ENCODE results near the gene KRT80.

The KRT80 gene

DNA sequence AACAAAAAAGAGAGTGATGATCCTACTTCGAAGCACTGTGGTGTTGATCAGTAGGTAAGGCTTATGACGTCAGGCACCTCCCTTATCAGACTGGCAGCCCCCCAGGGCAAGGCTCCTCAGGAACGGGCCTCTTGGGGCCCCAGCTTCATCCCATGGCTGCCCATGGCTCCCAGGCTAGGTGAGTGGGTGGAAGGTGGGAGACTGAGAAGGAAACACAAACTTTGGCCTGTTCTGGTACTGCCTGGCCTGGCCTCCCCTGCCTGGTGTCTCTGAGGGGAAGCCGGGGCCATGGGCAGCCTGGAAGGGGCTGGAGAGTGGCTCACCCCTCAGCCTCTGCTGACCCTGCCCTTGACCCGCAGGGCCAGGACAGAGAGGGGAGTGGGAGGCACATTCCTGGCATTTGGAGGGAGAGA, 38.9 kb downstream of the KRT80 start:
- no peak for DNase-seq (ENCODE audit: low read depth)

DNA sequence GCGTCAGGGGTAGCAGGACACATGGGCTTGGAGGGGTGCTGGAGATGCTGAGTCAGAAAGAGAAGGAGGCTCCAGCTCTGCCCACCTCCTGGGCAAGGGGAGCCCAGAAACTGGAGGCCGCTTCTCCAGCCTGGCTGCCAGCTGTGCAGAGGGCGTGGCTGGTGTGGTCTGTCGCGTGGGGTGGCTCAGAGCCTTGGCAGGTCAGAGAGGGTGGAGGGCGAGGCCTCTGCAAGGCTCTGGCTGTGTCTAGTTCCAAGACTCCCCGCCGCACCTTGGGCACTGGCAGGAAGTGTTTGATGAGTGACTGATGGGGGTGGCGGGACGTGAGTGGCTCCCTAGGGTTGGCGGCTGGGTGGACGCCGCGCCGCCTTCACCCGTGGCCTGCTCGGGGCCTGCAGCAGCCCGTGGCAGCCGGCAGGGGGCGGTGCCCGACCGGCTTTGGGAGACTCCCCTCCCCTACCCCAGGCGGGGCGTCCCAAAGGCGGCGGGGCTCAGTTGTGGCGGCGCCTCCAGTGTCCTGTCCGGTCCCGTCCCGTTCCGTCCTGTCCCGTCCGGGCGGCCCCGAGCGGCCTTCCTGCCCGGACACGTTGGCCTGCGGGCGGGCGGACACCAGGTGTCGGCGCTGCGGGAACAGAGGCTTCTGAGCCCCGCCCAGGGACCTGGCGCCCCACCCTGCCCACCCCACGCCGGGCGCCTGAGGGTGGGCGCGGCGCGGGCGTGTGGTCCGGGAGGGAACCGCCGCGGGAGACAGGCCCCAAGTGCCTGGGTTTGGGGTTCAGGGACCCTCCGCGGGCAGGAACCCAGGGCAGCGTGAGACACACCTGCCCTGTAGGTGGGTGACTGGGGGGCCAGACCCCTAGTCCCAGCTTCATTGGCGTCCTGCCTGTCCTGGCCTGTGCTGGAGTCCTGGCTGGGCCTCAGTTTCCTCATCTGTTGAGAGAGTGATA, 39.7 kb downstream of the KRT80 start:
- DNase-seq (ENCODE audit: low read depth): no peak

DNA sequence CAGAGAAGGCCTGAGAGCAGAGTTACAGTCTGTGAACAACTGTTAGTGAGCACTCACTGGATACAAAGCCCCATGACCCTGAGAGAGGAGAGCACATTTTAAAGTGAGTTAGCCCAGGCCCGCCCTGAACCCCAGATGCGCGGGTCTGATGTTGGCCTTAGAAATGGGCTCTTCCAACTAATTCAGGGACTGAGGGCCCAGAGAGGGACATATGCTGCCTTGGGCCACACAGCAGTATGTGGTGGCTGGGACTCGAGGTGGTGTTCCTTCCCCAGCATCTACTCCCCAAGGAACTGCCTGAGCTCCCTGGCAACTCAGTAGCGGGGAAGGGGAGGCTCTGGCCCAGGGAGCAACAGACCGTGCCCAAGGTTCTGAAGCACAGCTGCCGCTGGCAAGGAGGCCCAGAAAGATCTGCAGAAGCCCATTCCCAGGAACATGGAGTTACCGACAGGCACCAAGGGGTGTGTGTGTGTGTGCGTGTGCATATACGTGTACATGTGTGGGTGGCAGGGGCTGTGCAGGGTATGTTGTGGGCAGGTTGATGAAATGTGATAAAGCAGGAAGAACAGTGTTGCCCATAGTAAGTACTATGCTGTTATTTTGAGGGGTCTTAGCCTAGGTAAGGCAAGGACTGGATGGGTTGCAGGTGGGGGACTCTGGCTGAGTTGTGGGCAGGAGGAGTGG, 40.5 kb downstream of the KRT80 start:
- DNase-seq (ENCODE audit: low read depth): no peak

DNA sequence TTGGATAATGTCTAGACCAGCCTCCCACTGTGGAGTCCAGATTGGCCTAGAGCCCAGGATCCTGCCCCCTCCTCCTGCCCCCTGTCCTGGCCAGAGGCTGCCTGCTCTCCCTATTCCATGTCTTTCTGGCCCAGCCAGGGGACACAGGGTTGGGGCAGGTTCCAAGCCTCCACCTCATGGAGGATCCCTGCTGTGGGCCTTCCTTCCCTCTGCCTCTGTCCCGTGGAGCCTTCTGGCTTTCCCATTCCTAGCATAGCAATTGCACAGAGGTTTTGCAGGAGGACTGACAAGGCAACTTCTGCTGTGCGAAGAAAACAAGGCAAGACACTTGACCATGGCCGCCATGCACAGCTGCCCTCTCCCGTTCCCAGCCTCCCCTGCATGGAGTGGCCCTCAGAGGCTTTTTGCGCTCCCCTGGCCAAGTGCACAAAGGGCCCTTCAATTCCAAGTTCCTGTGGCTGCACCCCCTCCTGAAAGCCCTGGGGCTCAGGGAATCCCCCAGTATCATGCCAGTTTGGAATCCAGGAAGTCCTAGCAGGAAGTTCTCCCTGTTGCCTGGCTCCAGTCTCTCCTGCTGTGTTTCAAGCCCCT, 42.1 kb downstream of the KRT80 start:
- no peak for DNase-seq (ENCODE audit: low read depth)

DNA sequence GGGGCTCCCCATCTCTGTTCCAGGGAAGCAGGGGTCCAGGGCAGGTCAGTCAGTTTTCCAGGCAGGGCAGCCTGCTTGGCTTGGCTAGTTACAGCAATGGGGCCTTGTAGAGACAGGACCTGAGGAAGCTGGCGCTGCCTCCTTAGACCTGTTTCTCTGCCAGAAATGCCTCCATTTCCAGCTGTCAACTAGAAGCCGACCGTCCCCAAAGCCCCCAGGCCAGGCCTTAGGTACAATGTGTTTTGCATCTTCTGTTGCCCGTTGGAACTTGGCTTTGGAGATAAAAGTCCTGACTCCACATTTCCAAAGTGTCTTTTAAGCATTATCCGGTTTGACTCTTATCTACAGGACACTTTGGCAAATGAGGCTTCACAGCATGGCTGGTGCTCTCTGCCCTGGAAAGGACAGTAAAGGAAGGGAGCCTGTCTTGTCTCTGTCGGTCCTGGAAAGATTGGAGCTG, 42.6 kb downstream of the KRT80 start:
- no peak for DNase-seq (ENCODE audit: low read depth)

DNA sequence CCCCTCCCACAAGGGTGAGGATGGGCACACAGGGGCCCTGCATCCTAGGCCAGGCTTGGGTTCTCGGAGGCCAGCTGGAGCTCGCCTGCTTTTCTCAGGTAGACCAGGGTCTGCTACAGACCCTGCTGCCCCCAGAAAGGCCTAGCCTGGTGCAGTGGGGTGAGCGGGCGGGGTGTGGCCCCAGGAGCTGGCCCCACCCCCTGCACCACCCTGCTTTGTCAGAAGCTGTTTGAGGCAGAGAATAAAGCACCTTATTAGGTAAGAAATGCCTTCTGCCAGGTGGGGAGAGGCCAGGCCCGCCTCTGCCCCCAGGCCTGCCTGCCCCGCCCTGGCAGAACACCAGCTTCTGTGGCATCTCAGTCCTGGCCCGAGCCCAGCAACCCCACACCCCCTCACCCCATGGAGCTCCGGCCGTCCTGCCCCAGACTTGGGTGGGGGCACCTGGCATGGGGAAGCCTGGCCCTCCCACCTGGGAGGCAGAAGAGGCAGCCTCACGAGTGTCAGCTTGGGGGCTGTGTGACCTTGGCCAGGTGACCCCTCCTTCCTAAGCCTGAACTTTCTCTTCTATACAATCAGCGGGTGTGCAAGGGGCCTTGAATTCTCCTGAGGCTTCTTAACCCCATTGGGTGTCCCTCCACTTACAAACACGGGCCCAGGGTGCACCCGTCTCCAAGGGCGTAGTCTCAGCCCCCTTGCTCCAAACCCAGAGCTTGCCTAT, 43.2 kb downstream of the KRT80 start:
- DNase-seq (ENCODE audit: low read depth): no peak

DNA sequence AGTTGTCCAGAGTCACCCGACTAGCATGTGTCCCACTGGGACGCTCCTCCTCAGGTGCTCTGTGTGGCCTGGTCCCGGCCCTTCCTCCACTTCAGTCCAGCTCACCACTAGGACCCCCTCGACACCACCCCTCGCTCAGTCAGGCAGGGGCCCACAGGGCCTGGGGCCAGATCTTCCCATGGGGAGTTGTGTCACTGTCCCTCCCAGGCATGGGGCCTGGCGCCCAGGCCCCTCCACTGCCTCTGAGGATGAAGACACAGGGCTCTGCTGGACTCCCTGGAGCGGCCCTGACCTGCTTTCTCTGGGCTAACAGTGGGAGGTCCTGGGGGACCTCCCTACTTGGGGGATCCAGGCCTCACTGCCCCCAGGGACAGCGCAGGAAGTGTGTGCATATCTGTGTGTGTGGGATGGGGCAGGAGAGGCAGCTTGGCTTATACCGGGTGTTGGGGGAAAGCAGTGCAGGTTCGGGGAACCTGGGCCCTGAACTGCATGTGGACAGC, 43.8 kb downstream of the KRT80 start:
- DNase-seq (ENCODE audit: low read depth): no peak

DNA sequence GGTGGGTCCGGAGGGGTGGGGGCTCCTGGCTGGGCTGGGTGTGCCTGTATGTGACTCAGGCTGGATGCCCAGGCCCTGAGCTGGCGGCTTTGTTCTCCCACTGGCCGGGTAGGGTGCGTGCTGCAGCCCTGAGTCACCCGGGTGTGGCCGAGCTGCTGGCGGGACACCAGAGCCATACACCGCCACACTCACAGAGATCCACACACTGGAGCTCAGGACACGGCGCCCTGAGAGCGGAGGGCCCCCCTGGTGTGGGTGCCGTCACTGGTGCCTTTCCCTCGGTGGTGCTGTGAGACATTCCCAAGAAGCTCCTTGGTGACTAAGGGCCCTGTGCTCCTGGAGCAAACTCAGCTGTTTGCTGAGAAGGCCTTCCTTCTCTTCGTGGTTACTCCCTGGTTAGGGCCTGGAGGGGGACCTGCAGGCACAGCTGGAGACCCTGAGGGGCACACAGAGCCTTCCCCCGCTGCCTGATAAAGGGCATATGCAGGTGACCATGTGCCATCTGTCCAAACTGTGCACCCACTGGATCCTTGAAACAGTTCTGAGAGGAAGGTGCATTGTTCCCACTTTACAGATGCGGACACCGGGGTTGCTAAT, 44.3 kb downstream of the KRT80 start:
- DNase-seq (ENCODE audit: low read depth): peak; percentile 95

DNA sequence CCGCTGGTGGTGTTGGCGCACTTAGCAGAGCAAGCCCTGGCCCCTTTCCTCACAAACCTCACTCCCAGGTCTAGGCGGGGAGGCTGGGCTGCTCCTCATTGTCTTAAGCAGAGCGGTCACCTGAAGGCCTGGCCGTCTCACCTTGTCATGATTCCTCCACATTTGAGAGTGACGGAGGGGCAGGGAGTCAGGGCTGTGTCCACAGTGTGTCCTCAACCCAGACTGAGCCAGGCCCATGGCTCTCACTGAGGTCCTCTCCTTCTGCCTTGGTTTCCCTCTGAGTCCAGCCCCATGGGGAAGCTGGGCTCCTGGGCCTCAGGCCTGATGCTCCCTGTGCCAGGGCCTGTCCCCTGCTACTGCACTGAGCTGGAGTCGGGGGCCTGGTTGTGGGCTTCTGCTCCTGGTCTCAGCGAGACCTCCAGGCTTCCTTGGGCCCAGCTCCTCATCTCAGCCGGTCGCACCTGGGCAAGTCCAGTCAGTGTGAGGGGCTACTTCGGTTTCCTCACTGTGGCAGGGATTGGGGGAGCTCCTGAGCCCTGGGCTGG, 44.9 kb downstream of the KRT80 start:
- no peak for DNase-seq (ENCODE audit: low read depth)

DNA sequence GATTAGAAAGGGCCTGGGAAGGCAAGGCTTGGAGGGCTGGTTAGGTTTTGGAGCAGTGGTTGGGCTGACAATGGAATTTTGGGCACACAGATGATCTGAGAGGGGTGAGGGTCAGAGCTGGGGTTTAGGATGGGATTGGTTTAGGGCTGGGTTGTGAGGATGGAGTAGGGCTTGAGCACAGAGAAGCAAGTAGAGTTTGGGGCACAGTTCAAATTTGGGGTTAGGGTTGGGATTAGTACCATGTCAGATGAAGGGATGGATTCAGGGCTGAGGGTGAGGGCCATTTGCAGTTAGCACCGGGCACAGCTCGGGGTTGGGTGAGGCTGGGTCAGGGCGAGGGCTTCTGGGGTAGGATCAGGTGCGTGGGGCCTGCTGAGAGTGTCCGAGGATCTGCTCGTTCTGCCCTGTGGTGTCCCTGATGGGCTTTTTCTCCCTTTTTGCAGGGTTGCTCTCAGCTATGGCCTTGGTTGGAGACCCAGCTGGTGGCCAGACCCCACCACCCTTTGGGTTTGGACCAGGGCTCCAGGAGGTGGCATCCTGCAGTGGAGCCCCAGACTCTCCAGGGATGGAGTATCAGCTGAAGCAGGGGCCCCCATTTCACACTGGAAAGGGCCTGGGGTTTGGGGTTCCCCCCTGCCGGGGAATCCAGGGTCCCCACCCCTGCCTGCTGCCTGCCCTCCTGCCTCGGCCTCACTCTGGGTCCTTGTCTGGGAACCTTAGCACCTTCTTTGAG, 45.6 kb downstream of the KRT80 start:
- no peak for DNase-seq (ENCODE audit: low read depth)

DNA sequence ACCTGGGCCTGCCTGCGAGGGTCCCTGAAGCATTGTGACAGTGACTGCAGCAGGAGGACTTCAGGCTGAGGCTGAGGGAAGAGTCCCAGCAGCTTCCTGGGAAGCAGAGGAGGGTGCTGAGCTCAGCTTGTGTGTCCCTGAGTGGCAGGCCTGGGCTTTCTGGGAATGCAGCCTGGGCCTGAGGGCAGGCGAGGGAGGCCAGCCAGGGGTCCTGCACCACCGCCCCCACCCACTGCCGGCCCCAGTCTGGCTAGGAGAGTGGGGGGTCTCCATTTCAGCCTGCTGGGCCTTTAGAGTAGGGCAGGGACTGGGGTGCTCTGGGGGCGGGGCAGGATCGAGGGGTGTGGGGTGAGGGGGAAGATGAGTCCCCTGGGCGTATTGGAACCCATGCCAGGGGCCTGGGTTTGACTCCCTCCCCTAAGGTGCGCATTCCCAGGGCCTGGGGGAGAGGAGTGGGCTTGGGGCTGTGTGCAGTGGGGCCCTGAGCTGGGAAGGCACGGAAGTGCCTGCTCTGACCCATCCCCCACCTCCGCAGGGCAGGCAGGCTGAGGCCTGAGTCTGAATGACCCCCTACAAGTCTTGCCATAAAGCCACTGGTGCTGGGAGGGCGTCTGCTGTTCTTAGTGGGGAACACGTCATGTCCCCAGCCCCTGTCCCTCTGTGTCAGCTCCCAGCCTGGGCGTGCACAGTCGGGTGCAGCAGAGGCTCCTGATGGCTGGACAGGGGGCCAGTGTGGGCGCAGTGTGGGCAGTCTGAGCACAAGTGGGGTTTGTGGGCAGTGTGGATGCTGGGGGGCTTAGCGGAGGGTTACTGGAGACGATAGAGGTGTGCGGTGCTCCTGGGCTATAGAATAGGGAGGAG, 46.4 kb downstream of the KRT80 start:
- no peak for DNase-seq (ENCODE audit: low read depth)

DNA sequence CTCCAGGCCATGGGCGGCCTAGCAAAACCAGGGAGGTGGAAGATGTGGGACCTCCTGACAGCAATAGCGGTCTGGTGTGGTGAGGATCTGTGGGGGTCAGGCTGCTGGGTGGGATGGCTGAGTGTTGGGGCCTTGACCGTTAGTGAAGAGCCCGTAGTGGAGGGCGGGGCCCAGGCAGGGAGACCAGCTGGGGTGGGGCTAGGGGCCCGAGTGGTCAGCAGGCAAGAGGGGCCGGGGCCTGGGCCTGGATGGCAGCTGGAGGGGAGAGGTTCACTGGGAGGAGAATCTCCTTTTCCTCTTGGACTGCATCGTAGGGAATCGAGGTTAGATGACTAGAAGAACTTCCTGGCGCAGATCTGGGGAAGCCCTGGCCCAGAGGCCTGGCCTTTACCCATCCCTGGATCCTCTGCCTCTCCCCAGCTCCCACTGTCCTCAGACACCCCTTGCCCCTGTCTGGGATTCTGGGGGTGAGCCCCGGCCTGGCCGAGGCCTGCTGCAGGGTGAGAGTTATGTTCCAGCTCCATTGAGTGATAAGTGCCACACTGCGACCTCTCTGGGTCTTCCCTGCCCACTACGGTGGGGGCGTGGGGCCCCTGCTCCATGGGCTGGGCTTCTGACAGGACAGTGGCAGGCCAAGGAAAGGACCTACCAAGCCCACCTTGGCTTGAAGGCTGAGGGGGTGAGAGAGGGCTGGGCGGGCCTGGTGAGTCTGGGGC, 47.1 kb downstream of the KRT80 start:
- DNase-seq (ENCODE audit: low read depth): no peak

DNA sequence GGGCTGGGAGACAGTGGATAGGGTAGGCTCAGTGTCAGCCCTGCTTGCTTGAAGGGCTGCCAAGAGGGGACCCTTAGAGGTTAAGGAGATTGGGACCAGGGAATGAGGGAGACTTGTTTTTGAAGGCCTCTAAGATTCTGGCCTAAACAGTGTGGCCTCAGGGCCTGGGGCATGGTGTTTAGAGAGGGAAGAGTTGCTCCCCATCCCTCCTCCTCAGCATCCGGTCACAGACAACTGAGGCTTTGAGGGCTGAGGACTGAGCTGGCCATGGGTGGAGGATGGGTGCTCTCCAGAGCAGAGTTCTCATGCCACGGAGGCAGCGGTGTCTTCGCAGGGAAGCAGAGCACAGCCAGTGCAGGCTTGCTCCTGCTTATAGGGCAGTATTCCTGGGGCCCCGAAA, 49.4 kb downstream of the KRT80 start:
- DNase-seq (ENCODE audit: low read depth): no peak

DNA sequence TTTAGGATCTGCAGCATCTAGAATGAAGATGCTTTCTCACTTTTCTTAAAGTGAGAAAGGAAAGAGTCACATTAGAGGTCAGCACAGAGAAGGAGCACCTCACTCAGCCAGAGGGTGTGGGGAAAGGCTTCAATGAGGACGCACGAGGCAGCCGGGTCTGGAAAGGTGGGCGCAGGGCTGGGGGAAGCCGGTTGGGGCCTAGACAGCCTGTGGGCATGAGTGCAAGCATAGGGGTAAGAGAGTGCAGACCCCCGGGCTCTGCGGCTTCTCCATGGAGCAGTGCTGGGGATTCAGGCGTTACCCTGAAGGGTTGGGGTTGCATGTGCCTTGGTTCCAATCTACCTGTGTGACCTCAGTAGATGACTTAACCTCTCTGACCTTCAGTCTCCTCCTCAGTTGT, 49.9 kb downstream of the KRT80 start:
- no peak for DNase-seq (ENCODE audit: low read depth)

DNA sequence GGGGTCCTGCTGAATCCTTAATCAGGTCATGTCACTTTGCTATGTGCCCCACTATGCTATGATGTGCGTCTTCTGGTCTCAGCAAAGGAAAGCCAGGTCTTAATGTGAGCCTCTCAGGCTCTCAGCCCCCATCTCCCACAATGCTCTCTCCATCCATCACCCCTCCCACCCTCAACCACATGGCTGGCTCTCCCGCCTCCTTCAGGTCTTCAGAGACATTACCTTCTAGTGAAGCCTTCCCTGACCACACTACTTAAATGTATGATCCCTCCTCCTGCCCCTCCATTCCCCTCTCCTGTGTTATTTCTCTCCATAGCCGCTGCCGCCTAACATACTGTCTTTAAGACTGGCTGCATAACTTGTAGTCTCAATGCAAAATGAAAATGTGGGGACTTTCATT, 50.5 kb downstream of the KRT80 start:
- DNase-seq (ENCODE audit: low read depth): no peak

DNA sequence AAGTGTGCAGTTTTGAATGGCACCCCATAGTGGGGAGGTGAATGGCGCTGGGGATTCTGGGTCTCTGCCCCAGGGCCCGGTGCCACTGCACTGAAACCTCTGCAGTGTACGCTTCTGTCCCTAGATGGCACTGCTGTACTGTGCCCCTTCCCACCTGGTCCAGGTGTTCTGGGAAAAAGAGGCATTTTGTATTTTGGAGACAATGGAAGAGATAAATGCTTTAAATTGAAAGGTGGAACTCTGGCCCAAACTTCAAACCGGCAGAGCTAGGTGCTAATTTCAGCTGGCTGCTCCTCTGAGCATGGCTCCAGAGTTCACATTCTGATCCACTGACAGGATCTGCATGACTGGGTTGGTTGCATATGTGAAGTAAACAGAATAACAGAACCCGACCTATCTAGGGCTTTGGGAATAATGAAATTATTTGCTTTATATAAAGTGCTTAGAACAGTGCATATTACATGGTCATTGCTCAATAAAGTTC, 52.2 kb downstream of the KRT80 start:
- DNase-seq (ENCODE audit: low read depth): no peak

DNA sequence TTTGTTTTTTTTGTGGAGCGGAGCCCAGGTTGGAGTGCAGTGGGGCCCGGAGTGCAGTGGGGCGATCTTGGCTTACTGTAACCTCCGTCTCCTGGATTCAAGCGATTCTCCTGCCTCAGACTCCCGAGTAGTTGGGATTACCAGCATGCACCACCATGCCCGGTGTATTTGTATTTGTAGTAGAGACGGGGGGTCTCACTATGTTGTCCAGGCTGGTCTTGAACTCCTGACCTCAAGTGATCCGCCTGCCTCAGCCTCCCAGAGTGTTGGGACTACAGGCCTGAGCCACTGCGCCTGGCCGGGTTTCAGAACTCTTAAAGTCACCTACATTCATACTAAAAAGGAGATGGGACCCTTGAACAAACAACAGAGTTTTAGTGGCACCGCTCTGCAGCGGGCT, 52.7 kb downstream of the KRT80 start:
- no peak for DNase-seq (ENCODE audit: low read depth)

DNA sequence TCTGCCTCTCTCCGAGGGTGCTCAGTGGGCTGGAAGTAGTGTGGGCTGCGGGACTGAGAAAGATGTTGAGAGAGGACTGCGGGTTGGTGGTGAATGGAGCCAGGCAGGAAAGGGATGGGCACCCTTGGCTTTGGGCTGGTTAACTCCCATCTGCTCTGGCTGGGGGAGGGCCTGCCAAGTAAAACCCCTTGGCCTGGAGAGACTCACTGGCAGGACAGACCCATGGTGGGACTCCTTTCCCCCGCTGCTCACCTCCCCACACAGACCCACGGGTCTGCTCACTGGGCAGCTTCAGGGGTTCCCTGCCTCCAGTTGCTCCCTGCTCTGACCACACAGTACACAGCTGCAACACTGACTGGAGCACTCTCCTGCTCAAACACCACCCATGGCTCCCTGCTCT, 54.1 kb downstream of the KRT80 start:
- no peak for DNase-seq (ENCODE audit: low read depth)

DNA sequence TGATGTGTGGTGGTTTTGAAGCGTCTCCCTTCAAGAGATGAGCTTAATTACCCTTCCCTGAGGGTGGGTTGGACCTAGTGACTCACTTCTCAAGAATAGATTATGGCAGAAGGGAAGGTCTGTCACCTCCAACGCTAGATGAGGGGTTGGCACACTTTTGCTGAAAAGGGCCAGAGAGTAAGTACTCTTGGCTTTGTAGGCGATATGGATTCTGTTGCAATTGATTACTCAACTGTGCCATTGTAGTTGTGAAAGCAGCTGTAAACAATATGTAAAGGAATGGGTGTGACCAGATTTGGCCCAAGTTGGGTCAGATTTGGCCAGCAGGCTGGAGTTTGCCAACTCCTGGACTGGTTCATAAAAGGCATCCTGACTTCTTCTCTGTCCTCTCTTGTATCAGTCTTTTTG, 59.1 kb downstream of the KRT80 start:
- DNase-seq (ENCODE audit: low read depth): no peak

All from stromal cell of bone marrow (primary cell).